ENCODE measurements around the gene TRAF2.

TRAF2 gene

GRCh38 chr9:136962701-136963248 is 76.5 kb downstream of the TRAF2 start:
- no peak for FAIRE-seq

- no peak for FAIRE-seq
These were observed 77.0 kb downstream of the TRAF2 start for GRCh38 chr9:136963341-136963740.

DNA sequence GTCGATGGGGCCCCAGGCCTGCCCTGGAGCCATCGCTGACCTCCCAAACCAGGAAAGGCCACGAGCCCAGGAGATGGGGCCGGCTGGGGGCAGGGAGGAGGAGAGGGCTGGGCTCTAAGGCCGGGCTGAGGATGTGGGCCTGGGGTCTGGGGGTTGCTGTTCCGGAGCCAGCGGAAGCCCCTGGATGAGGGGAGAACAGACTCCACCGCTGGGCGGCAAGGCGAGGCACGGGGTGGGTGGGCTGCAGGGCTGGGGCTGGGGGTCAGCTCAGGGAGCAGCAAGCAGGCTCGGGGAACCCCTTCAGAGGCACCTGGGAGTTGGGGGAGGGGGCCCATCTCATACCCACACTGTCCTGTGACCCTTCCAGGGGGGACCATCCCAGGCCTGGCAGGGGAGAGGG is 77.4 kb downstream of the TRAF2 start:
- FAIRE-seq: no peak

DNA sequence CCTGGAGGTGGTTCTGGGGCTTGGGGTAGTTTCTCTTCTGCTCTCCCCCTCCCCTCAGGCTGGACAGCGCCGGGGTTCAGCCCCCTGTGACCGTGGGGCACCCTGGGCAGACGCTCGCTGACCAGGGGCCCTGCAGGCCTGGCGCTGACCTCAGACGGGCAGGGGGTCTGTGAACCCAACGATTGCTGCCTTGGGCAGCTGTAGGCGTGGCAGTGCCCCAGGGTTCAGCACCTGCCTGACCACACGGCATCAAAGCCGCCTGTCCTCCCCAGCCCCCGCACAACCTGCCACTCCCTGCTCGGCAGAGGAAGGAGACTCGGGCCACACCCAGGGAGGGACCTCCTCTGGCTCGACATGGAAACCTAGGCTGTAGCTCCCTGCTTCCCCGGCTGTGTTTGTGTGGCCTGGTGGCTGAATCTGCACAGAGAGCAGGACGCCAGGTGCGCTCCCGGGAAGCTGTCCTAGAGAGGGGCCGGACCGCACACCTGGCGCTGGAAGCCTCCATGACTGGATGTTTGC is 77.9 kb downstream of the TRAF2 start:
- no peak for FAIRE-seq

- FAIRE-seq: no peak
These were observed 78.6 kb downstream of the TRAF2 start for GRCh38 chr9:136964833-136965422.

- no peak for FAIRE-seq
These were observed 79.6 kb downstream of the TRAF2 start for GRCh38 chr9:136965771-136966484.

DNA sequence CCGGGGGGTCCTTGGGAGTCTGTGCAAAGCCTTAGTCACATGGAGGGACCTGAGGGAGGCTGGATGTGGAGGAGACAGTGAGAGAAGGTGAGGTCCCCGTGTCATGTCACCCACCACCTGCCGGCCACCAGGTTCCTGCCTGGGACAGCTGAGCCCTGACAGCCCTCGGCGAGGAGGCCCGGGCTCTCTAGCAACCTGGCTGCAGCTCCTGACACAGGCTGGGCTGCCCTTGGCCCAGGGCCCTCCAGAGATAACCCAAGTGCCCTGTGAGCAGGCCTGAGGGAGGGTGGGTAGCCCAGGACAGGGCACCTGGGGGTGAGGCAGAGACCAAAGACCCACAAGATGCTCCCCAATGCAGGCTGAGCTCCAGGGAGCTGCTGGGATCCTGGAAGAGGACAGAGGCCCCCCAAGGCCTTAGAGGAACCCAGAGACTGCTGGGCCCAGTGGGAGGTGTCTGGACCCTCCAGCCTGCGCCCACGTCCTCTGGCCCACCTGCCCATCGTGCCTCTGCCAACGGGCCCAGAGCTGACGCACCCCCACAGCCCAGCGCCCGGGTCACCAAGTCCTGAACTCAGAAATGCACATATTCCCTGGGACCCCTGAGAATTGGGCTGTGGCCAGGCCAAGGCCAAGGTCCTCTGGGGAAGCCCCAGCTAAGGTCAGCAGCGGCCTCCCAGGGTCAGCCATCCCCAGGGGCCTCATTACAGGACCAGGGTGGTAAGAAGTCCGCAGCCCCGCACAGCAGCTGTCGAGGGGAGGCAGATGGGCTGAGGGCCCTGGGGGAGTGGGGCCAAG is 82.2 kb downstream of the TRAF2 start:
- no peak for FAIRE-seq

DNA sequence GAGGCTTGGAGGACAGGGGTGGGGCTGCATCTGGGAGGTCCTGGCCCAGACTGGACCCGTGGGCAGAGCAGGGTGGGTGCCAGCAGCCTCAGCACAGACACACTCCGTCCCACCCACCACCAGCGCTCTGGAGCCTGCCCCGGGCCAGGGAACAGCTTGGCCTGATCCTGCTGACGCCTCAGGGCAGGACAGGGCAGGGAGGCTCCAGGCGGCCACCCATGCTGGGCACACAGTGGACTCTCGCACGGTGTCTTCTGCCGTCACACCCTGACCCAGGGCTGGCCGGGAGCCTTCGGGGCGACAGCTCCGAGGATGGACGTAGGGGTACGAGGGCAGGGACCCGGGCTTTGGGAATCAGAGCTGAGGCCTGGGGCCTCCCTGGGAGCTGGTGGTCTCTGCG is 82.8 kb downstream of the TRAF2 start:
- FAIRE-seq: no peak

DNA sequence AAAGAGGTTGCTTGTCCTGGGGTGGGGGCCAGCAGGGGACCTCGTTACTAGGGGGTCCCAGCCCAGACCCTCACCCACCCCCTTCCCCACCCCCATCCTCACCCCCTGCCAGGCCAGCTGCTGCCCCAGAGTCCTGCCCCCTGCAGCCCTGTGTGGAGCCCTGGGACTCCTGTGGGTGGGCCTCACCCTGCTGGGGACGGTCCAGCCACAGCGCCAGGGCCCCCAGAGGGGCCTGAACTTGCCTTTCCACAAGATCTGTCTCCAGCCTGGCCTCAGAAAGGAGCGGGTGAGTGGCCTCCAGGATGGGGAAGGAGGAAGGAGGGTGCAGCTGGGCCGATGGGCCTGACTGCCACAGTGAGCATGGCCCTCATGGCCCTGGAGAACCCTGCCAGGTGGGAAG is 83.5 kb downstream of the TRAF2 start:
- FAIRE-seq: no peak

DNA sequence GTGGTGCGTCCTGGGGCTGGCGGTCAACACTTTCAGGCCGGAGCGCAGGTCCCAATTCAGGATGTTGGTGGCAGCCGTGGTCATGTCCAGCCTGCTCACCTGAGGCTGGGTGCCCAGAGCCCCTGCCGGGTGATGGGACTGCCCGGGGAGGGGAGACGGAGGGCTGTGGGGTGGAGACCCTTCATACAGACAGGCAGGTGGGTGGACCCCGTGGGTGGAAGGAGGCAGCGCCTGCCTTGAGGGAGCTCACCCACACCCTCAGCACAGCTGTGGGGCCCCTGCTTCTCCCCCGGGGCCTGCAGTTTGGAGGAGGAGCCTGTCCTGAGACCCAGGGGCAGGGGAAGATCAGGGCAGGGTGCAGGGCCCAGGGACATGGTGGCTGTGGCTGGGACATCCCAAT is 84.0 kb downstream of the TRAF2 start:
- FAIRE-seq: no peak

GRCh38 chr9:136971746-136972145 is 85.4 kb downstream of the TRAF2 start:
- no peak for FAIRE-seq

DNA sequence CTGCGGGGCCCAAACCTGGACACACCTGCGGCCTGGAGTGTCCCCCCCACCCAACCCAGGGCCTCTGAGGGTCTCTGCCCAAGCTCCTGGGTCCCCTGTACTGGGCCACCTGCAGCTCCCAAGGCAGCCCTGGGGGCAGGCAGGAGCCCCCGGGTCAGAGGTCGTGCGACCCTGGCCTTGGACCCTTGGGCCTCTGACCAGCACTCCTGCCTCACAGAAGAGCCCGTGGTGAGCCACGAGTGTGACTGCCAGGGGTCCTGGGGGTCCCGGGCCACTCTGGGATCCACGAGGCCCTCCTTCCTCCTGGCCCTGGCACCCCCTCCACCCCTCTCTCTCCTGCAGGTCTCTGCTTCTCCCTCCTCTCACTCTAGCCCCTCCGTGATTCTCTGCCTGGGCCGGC is 86.0 kb downstream of the TRAF2 start:
- FAIRE-seq: no peak

DNA sequence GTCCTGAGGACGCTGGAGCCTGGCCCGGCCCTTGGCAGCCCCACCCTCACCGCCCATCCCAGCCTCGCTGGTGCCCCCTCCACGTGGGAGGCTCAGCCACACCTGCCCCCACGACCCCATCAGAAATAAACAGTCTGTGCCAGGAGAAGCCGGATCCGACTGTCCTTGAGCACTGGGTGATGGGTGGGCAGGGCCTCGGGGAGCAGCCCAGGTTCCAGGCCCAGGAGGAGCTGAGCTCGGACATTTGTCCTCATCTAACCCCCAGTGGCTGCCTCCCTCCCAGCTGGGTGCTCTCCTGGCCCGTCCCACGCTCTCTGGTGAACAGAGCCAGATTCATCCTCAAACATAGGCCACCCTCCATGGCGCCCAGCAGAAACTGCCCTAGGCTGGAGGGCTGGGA is 86.4 kb downstream of the TRAF2 start:
- no peak for FAIRE-seq

GRCh38 chr9:136973618-136974617 is 87.6 kb downstream of the TRAF2 start:
- no peak for FAIRE-seq

DNA sequence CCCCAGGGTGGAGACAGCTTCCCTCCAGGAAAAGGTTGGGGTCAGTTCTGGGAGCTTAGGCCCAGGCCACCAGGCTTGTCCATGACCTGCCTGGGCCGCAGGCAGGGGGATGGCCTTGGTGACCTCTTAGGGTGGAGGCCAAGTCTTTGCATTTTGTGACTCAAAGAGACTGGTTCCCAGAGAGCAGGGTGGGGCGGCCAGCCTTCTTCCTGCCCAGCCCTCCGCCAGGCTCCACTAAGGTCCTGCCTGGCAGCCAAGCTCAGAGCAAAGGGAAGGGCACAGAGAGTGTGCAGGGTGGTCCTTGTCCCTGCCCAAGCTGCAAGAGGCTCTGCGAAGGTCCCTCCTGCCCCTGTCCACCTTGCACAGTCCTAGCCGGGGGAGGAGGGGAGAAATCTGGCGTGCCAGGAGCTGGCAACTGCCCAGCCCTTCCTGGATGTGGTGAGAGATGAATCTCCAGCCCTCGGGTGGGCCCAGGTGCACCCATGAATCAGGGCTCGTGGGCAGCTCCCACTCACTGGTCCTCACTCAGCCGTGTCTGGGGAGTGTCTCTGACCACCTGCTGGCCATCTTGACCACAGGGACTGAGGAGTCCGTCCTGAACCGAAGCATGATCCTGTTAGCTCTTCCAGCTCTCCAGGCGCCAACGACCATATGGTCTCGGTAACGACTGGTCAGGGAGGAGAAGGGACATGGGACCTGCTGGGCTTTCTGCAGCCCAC is 88.7 kb downstream of the TRAF2 start:
- FAIRE-seq: no peak

DNA sequence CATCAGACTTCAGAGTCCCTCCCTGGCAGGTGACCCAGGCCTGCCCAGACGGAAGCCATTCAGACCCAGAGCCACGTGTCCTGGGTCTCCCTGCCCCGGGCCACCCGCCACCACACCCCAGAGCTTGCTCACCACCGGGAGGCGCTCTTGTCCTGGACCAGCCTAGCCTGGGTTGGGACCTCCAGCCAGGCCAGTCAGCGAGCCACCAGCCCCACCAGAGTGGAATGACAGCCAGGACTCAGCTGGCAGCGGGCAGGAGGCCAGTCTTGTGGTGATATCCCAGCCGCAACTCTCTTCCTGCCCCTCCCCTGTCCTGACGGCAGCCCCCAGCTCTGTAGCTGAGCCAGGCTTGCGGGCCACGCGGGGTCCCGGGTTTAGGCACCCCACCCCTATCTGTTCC is 89.3 kb downstream of the TRAF2 start:
- FAIRE-seq: no peak
